AG20443 (cell line): ENCODE results near the gene BICD2.
"Not testable (repeated sequence)": the region's sequence is repeated elsewhere in the genome, so short reads cannot be mapped to it uniquely, and the experiment has no call there.

Experiments
- DNase-seq: peaks from one replicate; pipeline ENCODE4 v3.0.0; 2012; ENCODE audit warnings: low spot score, mixed read lengths

The BICD2 gene

DNA sequence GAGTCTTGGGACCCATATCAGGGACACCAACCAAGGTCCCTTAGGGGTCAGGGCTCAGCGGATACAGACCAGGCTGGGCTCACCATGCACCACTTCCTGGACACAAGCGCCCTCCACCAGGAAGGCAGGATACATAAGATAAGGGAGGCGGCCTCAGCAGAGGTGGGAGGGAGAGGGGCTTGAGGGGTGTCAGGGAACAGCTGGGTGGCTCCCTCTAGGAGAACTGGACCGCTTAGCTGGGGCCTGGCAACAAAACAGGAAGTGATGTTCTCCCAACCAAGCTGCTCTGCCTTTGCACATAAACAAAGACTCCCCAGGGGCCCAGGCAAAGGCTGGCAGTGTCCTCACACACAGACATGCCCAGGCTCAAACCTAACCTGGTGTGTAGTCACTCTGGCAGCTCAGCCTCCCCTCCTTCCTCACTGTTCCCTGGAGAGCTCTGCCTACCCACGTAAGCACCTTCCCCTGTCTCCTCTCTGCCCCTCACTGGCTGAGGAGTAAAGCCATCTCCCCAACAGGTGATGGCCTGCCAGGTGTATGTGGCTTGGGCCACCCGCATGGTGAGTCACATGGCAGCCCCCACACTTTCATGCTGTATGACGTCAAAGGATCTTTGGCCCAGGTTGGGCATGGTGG is 5.8 kb upstream of the BICD2 start:
- no peak for DNase-seq

DNA sequence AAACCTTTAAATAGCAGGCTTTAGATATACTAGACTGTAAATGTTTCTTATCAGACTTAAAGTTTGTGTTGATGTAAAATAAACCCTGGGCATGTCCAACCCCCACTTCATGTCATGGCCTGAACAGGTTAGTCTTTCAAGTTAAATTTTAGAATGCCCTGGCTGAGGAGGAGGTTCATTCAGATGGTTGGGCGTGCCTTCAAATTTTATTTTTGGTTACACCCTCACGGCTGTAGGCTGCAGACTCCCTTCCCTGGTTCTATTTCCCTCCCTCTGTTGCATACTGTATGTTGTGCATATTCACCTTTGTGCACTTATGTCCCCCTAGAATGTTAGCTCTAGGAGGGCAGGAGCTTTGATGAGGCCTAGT is 5.3 kb upstream of the BICD2 start:
- no peak for DNase-seq

- no peak for DNase-seq
Observed at GRCh38 chr9:92769286-92769685, 4.7 kb upstream of the BICD2 start.

GRCh38 chr9:92768816-92769215 is 4.2 kb upstream of the BICD2 start:
- not testable (repeated sequence) for DNase-seq

GRCh38 chr9:92767066-92768054 is 2.7 kb upstream of the BICD2 start:
- no peak for DNase-seq

DNA sequence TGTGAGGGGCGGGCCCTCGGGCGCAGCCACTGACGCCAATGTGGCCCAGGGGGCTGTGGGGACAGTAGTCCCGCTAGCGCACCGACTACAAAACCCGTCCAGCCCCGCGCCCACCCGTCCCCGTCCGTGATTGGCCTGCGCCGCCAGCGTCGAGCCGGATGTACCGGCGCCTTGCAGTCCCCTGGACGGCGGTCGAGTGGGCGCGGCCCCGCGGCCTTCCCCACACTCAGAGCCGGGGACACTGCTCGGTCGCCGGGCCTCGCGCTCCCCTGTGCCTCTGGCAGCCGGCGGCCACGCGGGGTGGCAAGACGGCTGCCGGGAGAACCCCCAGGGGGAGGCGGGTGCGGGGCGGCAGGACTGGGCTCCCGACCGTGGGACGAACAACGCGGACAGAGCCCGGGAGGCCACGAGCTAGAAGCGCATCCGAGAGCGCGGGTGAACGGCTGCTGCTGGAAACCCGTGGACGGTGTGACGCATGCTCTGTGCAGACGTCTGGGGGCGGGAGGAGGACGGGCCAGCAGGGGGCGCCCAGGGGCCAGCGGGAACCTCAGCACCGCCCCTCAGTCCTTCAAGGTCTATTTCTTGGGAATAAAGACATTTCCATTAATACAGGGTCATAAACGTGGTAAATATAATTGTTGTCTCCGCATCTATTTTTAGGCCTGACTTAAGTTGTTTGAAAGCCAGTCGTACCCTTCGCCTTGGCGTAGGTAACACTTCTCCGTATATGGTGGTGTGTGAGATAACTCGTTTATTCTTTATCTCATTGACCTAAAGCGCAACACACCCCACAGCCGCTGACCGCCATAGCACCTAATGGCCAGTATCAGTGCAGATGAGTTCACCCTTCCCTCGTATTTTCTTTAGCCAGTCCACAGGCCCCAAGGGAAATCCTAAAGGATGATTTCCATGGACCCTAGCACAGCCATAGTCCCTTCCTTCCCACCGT is 629 bp upstream of the BICD2 start:
- peak; percentile 98 for DNase-seq

DNA sequence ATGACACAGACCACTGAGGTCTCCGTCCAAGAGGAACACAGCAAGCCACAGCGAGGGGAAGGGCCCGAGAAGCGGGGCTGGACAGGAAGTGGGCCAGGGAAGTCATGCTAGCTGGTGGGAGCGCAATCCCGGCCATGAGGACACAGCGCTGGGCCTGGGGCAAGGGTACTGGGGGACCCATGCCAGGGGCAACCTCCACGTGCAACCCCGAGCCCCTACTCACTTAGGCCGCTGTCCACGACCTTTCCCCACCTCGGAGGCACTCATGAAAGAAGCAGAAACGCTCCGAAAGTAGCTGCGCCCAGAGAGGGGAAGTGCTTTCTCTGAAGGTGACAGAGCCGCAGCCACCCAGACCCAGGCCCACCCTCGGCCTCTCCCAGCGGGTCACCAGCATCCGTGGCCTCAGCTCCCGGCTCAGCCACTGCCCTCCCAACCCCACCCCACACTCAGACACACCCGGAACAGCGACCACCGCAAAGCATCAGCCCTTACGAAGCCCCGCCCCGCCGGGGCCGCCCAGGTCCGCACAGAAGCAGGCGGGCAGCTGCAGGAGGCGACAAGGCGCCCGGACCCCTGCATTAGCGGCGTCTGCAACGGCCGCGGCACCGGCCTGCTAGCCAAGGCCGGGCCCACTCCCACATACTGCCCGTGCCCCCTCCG is 782 bp downstream of the BICD2 start:
- peak; percentile 46 for DNase-seq

DNA sequence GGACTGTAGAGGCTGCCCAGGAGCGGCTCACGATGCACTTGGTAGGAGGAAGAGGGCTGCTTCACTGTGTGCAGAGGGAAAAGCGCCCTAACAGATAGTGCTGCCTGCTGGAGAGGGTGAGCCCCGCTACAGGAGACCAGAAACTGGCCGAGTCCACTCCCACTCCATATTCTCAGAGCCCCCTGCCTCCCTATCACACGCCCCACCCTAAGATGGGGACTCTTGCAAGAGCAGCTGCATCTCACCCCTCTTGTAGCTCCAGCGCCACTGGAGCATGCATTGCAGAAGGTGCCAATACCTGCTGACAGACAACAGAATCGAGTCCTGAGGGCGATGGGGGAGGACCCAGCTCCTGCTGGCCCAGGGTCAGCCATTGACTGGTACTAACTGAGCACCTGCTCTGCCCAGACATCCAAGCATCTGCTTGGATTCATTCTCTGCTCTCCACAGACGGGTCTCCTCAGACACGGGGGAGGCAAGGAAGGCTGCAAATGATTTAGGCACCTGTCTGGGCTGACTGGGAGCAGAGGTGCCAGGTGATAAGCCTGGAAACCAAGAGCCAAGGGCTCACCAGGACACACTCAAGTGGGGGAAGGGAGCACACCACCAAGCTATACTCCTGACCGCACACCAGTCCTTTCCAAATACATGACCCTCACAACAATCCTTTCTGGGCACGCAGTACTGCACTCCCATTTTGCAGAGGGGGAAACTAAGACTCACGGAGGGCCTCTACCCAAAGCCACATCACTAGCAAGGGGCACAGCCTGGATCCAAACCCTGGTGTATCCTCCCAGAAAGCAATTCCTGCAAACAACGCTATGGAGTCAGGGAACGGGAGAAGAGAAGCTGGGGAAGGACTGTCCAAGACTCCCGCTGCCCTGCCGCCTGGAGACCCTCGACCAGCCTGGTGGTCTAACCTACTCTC is 1.6 kb downstream of the BICD2 start:
- no peak for DNase-seq

- DNase-seq = no peak
Observed at GRCh38 chr9:92762196-92762595, 2.4 kb downstream of the BICD2 start.

GRCh38 chr9:92761686-92762085 is 2.9 kb downstream of the BICD2 start:
- no peak for DNase-seq

- DNase-seq = no peak
Observed at GRCh38 chr9:92760494-92760893, 4.1 kb downstream of the BICD2 start.

DNA sequence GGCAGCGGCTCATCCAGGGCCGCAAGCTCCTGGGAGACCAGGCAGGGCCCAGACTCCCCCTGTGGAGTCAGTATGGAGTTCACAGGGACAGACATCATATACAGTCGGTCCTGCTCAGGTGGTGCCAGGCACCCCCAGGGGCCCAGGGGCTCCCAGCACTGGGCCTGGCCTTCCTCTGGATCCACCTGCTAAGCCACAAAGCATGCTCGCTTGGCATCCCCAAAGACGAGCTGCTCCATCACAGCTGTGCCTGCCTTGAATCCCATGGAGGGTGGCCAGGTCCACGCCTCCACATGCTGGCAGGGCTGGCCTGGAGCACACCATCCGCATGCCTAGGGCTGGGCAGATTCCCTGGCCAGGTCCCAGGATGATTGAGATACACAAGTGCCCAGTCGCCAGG is 4.6 kb downstream of the BICD2 start:
- DNase-seq = peak; percentile 73

- no peak for DNase-seq
Observed at GRCh38 chr9:92759446-92759845, 5.2 kb downstream of the BICD2 start.

GRCh38 chr9:92756792-92757191 is 7.8 kb downstream of the BICD2 start:
- DNase-seq = no peak

- DNase-seq = no peak
Observed at GRCh38 chr9:92754091-92754745, 10.4 kb downstream of the BICD2 start.

DNA sequence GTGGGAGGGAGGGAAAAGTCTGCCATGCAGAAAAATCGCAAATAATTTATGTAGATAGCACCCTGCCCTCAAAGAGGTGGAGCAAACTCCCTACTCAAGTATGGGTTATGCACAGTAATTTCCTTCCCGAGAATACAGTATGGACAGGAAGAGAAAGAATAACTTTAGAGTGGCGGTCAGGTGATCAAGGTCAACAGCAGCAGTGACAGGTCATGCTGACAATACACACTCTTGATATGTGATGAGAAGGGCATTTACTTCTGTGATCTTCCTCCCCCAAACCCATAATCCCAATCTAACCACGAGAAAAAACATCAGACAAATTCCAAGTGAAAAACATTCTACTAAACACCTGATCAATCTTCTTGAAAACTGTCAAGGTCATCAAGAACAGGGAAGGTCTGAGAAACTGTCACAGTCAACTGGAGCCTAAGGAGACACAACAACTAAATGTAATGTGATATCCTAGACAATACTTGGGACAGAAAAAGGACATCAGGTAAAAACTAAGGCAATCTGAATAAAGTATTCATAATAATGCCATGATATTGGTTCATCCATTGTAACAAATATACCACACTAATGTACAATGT is 11.7 kb downstream of the BICD2 start:
- DNase-seq = no peak

GRCh38 chr9:92749934-92750315 is 14.7 kb downstream of the BICD2 start:
- no peak for DNase-seq

DNA sequence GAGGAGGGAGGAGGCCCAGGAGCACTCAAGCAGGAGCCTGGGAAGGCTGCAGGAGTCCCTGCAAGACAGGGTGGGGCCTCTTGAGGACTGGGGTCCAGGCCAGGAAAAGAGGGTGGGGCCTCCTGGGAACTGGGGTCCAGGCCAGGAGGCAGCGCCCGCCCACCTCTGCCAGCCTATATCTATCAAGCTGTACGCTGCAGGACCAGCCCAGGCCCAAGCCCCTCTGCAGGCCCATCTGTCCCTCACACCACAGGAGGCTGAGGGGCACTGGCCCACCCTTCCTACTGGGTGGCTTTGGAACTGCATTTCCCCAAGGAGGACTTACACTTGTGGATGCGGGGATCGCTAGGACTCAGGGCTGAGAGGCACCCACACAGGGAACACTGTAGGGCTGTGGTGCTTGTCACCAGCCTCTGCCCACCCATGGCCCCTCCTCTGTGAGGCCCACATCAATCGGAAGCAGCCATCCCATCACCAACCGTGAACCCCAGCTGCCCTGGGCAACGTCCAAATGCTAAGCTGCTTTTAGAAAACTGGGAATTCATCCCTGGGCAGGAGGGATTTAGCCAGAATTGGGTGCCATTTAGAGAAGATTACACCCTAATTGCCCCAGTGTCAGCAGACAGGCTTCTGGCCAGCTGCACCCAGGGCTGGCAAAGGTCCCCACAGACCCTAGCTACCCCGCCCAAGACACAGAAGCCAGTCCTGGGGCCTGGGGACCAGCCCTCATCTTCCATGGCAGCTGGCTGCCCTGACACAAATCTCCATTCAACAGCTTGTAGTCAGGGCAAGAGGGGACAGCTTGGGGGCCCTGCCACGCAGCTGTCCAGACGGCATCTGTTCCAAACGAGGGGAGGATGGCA is 15.3 kb downstream of the BICD2 start:
- DNase-seq = no peak

DNA sequence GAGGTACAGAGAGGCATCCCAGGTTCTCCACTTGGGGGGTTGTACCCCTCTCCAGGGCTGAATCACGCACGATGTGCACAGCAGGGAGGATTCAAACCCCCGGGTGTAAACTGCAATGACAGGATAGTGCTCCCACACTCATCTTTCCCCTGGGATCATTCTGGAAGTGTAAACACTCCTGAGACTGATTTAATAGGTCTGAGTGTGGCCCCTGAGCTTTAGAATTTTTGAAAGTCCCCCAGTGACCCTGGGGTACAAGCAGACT is 16.5 kb downstream of the BICD2 start:
- DNase-seq = no peak
